NOMO-1 treated with dmso at 0.1 percent for 144 hours (cell line): ENCODE results near the gene MORC4.

Source experiments
- DNase-seq: peaks from one replicate; lab custom pipeline; 2025; ENCODE audit not compliant: unreplicated experiment; lab: John Stamatoyannopoulos, UW

Gene MORC4

GRCh38 chrX:106912864-106913263, 87.1 kb downstream of the MORC4 start:
- DNase-seq, result no peak

GRCh38 chrX:106906361-106906760, 93.7 kb downstream of the MORC4 start:
- DNase-seq, result no peak

GRCh38 chrX:106905064-106905708, 94.8 kb downstream of the MORC4 start:
- DNase-seq, result no peak

- no peak for DNase-seq
These were observed 96.0 kb downstream of the MORC4 start for GRCh38 chrX:106903856-106904528.

GRCh38 chrX:106903291-106903824, 96.7 kb downstream of the MORC4 start, which contains the start of gene RIPPLY1:
TSS of gene RIPPLY1 (minus strand) at chrX:106903341. CDS start at chrX:106903287, 54 bp downstream.
- DNase-seq, result no peak

GRCh38 chrX:106902684-106903083, 97.3 kb downstream of the MORC4 start:
- no peak for DNase-seq

GRCh38 chrX:106901781-106902219, 98.2 kb downstream of the MORC4 start:
- no peak for DNase-seq

- DNase-seq, result no peak
These were observed 98.7 kb downstream of the MORC4 start for GRCh38 chrX:106901341-106901740.

GRCh38 chrX:106899841-106900240, 100.2 kb downstream of the MORC4 start:
- DNase-seq, result no peak

- no peak for DNase-seq
These were observed 100.7 kb downstream of the MORC4 start for GRCh38 chrX:106899276-106899675.

GRCh38 chrX:106898462-106898861, 101.5 kb downstream of the MORC4 start:
- peak; percentile 1 for DNase-seq

GRCh38 chrX:106897259-106897658, 102.8 kb downstream of the MORC4 start:
- DNase-seq, result no peak

- DNase-seq, result no peak
These were observed 105.0 kb downstream of the MORC4 start for GRCh38 chrX:106894978-106895452.

- DNase-seq, result peak; percentile 7
These were observed 105.6 kb downstream of the MORC4 start for GRCh38 chrX:106894392-106894909.

GRCh38 chrX:106891762-106892460, 108.1 kb downstream of the MORC4 start:
- no peak for DNase-seq
